AG04449 (cell line): Measurements from ENCODE around the gene TANC1.

Source experiments
- CTCF ChIA-PET: fragments of 350-600 bp; formaldehyde crosslinking; extraction: SDS; loops from one replicate; lab custom pipeline; 2021; ENCODE audit warnings: antibody characterized with exemption; lab: Yijun Ruan, JAX
- POLR2A ChIA-PET: fragments of 400-600, 350-600 bp; formaldehyde crosslinking; extraction: SDS; loops from one replicate; lab custom pipeline; 2020; ENCODE audit warnings: antibody characterized with exemption, inconsistent platforms; lab: Yijun Ruan, JAX
- DNase-seq: peaks from one replicate; pipeline ENCODE4 v3.0.0-alpha.2; 2010; ENCODE audit warnings: low read depth, low spot score
- H3K4me3 ChIP-seq: 2 replicates; pipeline ENCODE4 v1.5.1; 2011; ENCODE audit warnings: low read depth, mild to moderate bottlenecking, control low read depth, low read length
- CTCF ChIP-seq: IDR thresholded peaks from one replicate; pipeline ENCODE4 v1.5.1; 2011; ENCODE audit warnings: mild to moderate bottlenecking, moderate library complexity, low read length, control low read depth, inconsistent platforms; ENCODE audit not compliant: insufficient read depth; ENCODE audit errors: missing control alignments

Gene TANC1

GRCh38 chr2:159114835-159115234, 146.4 kb downstream of the TANC1 start:
- H3K4me3 ChIP-seq = no peak overlapping the region
- DNase-seq = no peak
- ChIA-PET CTCF (interaction anchor here (0.9 to 5.3 kb wide), 4 partner anchors 13 to 215 kb away, joined by 3 to 38 read pairs (median 10); no protein-coding TSS in a partner anchor), POLR2A (no interaction called here)
- no peak for TF ChIP-seq CTCF

GRCh38 chr2:159116922-159117321, 148.5 kb downstream of the TANC1 start:
- ChIA-PET CTCF (interaction anchor here (0.9 to 5.3 kb wide), 13 partner anchors 8 to 217 kb away, joined by 4 to 61 read pairs (median 7); partner anchors contain the start of gene TANC1), POLR2A (no interaction called here)
- DNase-seq = no peak
- TF ChIP-seq CTCF = no peak
- H3K4me3 ChIP-seq = no peak overlapping the region

GRCh38 chr2:159117658-159118057, 149.2 kb downstream of the TANC1 start:
- ChIA-PET CTCF (interaction anchor here (0.9 to 5.3 kb wide), 15 partner anchors 9 to 217 kb away, joined by 4 to 61 read pairs (median 11); partner anchors contain the start of gene TANC1), POLR2A (no interaction called here)
- no peak overlapping the region for H3K4me3 ChIP-seq
- no peak for TF ChIP-seq CTCF
- no peak for DNase-seq

GRCh38 chr2:159118115-159118858, 149.8 kb downstream of the TANC1 start:
- H3K4me3 ChIP-seq = no peak overlapping the region
- peak; percentile 83 for TF ChIP-seq CTCF
- ChIA-PET POLR2A (interaction anchor here (0.7 kb wide), 1 partner anchor 159 kb away, joined by 3 read pairs; no protein-coding TSS in a partner anchor), CTCF (interaction anchor here (0.6 to 5.3 kb wide), 71 partner anchors 9 to 251 kb away, joined by 3 to 115 read pairs (median 5); partner anchors contain the start of gene TANC1)
- no peak for DNase-seq

- CTCF ChIA-PET = interaction anchor here (0.6 to 4.4 kb wide), 68 partner anchors 8 to 251 kb away, joined by 3 to 115 read pairs (median 5); partner anchors contain the start of gene TANC1
- TF ChIP-seq CTCF = no peak
- DNase-seq = no peak
- POLR2A ChIA-PET = interaction anchor here (0.7 kb wide), 1 partner anchor 160 kb away, joined by 3 read pairs; no protein-coding TSS in a partner anchor
- H3K4me3 ChIP-seq = no peak overlapping the region
These were observed 150.5 kb downstream of the TANC1 start for GRCh38 chr2:159118859-159119500.
